GM12872 (cell line): ENCODE measurements around the gene TUBA1C.

Source experiments
- CTCF ChIP-seq: IDR thresholded peaks from 3 replicates; pipeline ENCODE4 v1.5.1; 2011; ENCODE audit warnings: low read depth, mild to moderate bottlenecking, low read length, moderate library complexity; ENCODE audit not compliant: insufficient read depth

The TUBA1C gene

DNA sequence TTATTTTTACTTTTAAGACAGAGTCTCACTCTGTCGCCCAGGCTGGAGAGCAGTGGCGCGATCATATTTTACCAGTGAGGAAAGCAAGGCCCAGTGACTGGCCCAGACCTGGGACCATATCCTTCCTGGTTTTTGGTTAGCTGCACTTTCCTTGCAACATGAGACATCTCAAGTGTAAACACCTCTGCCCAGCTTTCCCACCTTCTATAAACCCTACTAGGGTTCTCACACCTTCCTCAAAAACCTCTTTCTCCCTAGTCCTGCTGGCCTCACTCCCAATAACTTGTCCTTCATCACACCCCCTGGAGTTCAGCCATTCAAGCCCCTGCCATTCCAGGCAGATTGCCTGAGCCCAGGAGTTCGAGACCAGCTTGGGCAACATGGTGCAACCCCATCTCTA lies 19.8 kb downstream of the TUBA1C start:
- no peak for TF ChIP-seq CTCF

GRCh38 chr12:49287876-49288275 lies 23.0 kb downstream of the TUBA1C start:
- no peak for TF ChIP-seq CTCF

DNA sequence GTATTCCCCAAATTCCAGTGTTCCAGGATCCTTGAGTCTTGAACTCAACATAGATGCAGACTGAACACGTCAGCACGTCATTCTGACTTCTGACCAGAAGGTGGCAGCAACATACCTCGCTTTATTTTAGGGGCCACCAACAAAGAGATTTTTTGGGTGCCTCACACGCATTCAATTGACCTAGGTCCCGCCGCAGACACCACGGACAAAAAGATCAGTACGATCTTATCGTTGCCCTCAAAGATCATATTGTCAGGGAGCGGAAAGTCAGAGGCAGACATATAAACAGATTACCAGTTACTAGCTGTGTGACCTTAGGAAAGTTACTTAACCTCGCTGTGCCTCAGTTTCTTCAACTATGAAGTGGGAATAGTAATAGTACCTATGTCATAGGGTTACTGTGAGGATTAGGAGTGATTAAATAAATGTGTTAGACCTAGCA lies 23.6 kb downstream of the TUBA1C start:
- peak; percentile 83 for TF ChIP-seq CTCF

DNA sequence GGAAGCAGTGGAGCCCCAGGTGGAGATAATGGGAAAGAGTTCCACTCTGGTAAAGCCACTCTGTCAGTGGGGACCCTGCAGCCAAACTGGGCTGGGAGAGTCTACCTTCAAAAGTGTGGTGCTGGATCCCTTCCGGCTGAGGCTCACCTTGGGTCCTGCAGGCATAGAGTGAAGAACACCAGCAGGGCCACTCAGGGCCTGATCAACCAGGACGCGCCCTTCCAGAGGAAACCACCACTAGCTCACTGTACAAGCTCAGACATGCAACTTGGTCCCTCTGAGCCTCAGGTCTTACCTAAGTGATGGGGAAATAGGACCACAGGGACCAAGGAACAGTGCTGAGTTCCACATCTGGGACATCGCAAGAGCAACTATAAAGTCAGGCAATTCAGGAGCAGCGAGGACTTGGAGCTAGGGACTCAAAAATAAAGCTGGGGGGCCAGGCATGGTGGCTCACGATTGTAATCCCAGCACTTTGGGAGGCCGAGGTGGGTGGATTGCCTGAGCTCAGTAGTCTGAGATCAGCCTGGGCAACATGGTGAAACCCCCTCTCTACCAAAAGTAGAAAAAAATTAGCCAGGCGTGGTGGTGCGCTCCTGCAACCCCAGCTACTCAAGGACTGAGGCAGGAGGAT lies 24.2 kb downstream of the TUBA1C start:
- no peak for TF ChIP-seq CTCF

GRCh38 chr12:49292729-49293055 lies 27.8 kb downstream of the TUBA1C start:
- TF ChIP-seq CTCF = no peak

GRCh38 chr12:49293056-49293956 lies 28.4 kb downstream of the TUBA1C start:
- no peak for TF ChIP-seq CTCF

GRCh38 chr12:49294086-49294803 lies 29.4 kb downstream of the TUBA1C start:
- no peak for TF ChIP-seq CTCF
